GM21529 (cell line): ENCODE measurements around the gene SCN4A.
A peak's percentile ranks its signal among the peaks of the same experiment; 100 is the strongest.
"Not testable (repeated sequence)": the region's sequence is repeated elsewhere in the genome, so short reads cannot be mapped to it uniquely, and the experiment has no call there.

Source experiments
- ATAC-seq: cut with Tn5 transposase; IDR thresholded peaks from one replicate; pipeline ENCODE4 v1.9.1; 2021; ENCODE audit not compliant: unreplicated experiment

SCN4A gene

DNA sequence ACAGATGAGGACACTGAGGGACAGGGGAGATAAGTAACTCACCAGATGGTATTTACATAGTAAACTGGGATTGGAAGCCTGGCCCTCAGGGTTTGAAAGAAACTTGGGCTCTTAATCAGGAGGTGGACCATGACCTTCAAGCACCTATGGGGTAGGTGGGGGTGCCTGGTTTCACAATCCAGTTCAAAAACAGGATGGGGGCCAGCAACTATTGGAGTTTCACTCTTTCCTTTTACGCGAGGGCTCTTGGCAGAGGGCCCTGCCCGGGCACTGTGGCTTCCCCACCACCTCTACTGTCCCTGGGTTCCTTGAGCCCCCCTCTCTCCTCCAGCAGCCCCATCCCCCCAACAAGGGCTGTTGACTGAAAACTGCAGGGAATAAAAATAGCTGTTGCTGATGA is 14.1 kb upstream of the SCN4A start:
- no peak for ATAC-seq

GRCh38 chr17:63985387-63986140 is 12.8 kb upstream of the SCN4A start:
- no peak for ATAC-seq

GRCh38 chr17:63984651-63985386 is 12.1 kb upstream of the SCN4A start:
- ATAC-seq, result no peak

GRCh38 chr17:63984236-63984635 is 11.5 kb upstream of the SCN4A start:
- ATAC-seq, result no peak

GRCh38 chr17:63983320-63983719 is 10.6 kb upstream of the SCN4A start:
- ATAC-seq, result no peak

- not testable (repeated sequence) for ATAC-seq
These were observed 9.9 kb upstream of the SCN4A start for GRCh38 chr17:63982641-63983040.

- no peak for ATAC-seq
These were observed 5.8 kb upstream of the SCN4A start for GRCh38 chr17:63978272-63979200.

GRCh38 chr17:63976702-63977101 is 4.0 kb upstream of the SCN4A start:
- no peak for ATAC-seq

DNA sequence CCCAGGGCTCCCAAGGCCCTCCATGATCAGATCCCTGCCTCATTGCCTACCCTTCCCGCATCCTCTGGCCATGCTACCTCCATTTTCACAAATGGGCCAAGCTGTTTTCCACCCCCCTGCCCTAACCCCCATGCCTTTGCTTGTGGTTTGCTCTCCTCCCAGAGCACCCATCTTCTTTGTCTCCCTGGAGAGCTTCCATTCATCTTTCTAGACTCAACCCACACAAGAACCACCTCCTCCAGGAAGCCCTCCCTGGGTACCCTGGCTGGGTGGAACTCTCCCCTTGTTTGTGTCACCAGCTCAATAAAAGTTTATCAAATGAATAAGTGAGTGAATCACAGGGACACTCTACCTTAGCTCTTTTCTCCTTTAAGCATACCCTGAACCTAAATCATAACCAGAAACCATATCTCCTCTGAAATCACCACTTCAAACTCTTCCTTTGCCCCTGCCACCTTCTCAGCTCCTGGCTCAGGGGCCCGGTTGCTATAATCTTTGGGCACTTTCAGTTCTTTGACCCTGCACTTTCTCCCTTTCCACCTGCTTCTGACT is 2.9 kb upstream of the SCN4A start:
- no peak for ATAC-seq

DNA sequence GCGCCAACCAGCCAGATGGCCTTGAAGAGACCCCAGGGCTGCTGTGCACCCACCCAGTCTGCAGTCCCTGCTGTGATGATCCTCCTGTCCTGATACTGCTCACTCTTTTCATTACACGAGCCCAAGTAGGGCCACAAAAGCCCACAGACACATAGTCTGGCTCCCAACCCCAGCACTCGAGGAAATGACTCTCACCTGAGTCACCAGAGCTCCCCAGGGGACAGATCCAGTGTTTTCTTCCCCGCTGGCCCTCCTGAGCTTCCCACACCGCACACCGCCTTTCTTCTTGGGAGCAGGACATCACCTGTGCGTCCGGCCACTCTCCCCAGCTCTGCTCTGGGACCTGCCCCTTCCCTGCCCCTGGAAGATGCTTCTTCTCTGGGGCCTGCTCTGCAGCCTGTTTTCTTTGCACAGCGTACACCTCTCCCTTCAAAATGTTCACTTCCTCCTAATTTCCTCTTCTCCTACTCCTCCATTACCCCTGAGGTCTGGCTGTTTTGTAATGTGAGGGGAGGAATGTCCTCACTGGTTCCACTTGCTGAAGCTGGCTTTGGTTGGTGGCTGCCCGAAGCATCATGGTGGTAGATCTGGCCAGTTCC is 2.0 kb upstream of the SCN4A start:
- no peak for ATAC-seq

GRCh38 chr17:63973930-63974593 is 1.3 kb upstream of the SCN4A start:
- ATAC-seq, result no peak

- no peak for ATAC-seq
These were observed 529 bp upstream of the SCN4A start for GRCh38 chr17:63973247-63973646.

DNA sequence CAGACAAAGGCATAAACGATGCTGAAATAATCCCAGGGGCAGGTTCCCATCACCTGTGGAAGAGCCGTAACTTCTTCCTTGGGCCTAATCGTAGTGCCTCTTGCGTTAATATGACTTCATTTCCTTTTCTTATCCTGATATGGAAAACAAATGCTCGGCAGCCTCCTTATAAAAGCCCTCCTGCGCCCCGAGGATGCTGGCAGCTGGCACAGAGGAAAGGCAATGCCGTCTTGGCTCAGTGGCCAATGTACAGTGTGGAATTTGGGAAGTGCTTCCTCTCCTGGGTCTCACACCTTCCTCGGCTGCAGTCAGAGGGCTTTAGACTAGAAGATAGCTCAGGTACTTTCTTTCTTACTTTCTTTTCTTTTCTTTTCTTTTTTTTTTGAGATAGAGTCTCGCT is 3.4 kb downstream of the SCN4A start:
- ATAC-seq, result no peak

- ATAC-seq, result no peak
These were observed 4.8 kb downstream of the SCN4A start for GRCh38 chr17:63967953-63968352.

- peak; percentile 56 for ATAC-seq
These were observed 6.0 kb downstream of the SCN4A start for GRCh38 chr17:63966646-63967264.

DNA sequence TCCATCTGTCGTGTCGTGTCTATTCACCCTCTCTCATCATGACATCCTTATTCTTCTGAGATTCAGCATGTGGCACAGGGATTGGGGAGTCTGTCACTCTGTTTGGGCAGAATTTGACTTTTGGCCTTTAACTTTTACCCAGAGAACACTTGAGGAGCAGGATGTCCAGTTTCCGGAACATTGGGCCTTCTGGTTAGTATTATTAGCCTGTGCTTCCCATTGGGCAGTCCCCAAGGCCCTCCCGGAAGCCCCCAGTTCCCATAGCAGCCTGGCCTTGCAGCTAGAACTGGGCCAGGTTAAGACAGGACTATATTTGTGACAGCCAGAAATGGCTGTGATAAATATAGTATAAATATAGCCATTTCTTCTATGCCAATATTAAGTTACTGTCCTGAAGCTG is 9.6 kb downstream of the SCN4A start:
- no peak for ATAC-seq

GRCh38 chr17:63962298-63962744 is 10.4 kb downstream of the SCN4A start:
- no peak for ATAC-seq

- ATAC-seq, result no peak
These were observed 11.1 kb downstream of the SCN4A start for GRCh38 chr17:63961355-63962212.

DNA sequence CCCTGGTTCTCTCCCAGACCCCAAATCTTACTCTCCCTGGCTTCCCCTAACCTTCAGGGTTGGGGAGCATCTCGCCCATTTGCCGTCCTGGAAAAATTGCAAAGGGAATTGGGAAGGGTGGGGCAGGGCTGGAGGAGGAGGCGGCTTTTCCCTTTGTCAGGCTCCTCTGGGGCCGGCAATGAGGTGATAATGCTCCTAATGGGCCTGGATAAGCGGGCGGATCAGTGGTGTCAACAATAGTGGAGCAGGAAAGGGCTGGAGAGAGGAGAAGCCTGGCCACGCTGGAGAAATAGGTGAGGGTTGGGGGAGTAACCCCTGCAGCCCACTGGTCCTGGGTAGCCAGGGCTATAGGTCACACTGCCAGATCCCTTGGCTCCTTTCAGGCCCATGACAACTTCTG is 12.3 kb downstream of the SCN4A start:
- no peak for ATAC-seq
